KMS-11 (cell line): ENCODE results near the gene ARHGEF37.

Experiments
- H2AFZ ChIP-seq: fragments of 200-600 bp; sonication (generic); 2 replicates; pipeline ENCODE4 v1.6.1; 2016; ENCODE audit warnings: antibody characterized with exemption, mixed run types, low read depth
- H3K27ac ChIP-seq: fragments of 200-600 bp; sonication (generic); 2 replicates; pipeline ENCODE4 v1.6.1; 2016; ENCODE audit warnings: mild to moderate bottlenecking, mixed run types
- H3K27me3 ChIP-seq: fragments of 200-600 bp; sonication (generic); 2 replicates; pipeline ENCODE4 v1.6.1; 2017; ENCODE audit warnings: mild to moderate bottlenecking, low read depth, mixed run types, moderate library complexity; ENCODE audit not compliant: insufficient read depth
- H3K36me3 ChIP-seq: fragments of 200-600 bp; sonication (generic); 2 replicates; pipeline ENCODE4 v1.6.1; 2017; ENCODE audit warnings: mild to moderate bottlenecking, mixed run types; ENCODE audit not compliant: insufficient read depth
- H3K4me1 ChIP-seq: fragments of 200-600 bp; sonication (generic); 2 replicates; pipeline ENCODE4 v1.6.1; 2016; ENCODE audit warnings: mild to moderate bottlenecking, low read depth, mixed run types; ENCODE audit not compliant: poor library complexity, severe bottlenecking
- H3K4me2 ChIP-seq: fragments of 200-600 bp; sonication (generic); 2 replicates; pipeline ENCODE4 v1.7.0; 2016; ENCODE audit warnings: mild to moderate bottlenecking, mixed run types
- H3K4me3 ChIP-seq: fragments of 200-600 bp; sonication (generic); IDR thresholded peaks from 2 replicates; pipeline ENCODE4 v1.6.1; 2017; ENCODE audit warnings: low read depth, low read length, mixed read lengths; ENCODE audit not compliant: insufficient read depth
- H3K79me2 ChIP-seq: fragments of 200-600 bp; sonication (generic); 2 replicates; pipeline ENCODE4 v1.6.1; 2016; ENCODE audit warnings: low read depth, mixed run types; ENCODE audit not compliant: insufficient read depth
- H3K9ac ChIP-seq: fragments of 200-600 bp; sonication (generic); 2 replicates; pipeline ENCODE4 v1.6.1; 2016; ENCODE audit warnings: mild to moderate bottlenecking, mixed run types
- H4K20me1 ChIP-seq: fragments of 200-600 bp; sonication (generic); 2 replicates; pipeline ENCODE4 v1.6.1; 2016; ENCODE audit warnings: mild to moderate bottlenecking, mixed run types; ENCODE audit not compliant: insufficient read depth
- TF ChIP-seq, protein P1 (sequence below): fragments of 200-600 bp; sonication (generic); conservative IDR thresholded peaks from 2 replicates; pipeline ENCODE4 v1.6.1; 2017; ENCODE audit warnings: low read depth, mild to moderate bottlenecking, antibody characterized with exemption, low read length, moderate library complexity, mixed read lengths

Gene ARHGEF37

DNA sequence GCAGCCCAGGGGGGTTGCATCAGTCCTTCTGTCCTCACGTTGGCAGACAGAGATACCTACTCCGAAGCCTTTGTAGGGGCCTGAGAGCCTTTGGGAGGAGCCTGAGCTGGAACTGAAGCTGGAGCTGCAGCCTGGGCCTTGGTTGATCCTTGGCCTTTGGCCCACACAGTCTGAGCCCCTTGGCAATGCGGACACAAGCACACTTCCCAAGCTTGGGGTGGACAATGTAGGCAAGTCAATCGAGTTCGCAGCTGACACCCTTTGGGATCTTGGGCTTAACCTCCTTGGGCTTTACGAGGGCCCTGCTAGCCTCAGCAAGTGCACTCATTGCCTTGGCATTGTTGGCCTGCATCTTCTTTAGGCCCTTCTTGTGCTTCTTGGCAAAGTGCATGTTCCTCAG, 36.0 kb upstream of the ARHGEF37 start:
- Histone ChIP-seq H3K4me3 (no peak overlapping the region), H3K4me1 (peaks cover 11% of the 10 kb centered on the region), H4K20me1 (no peaks in the 10 kb centered on the region), H3K4me2 (no peak overlapping the region), H2AFZ (no peak overlapping the region), H3K27me3 (no peaks in the 10 kb centered on the region), H3K27ac (no peak overlapping the region), H3K9ac (no peak overlapping the region), H3K79me2 (peaks cover 92% of the 10 kb centered on the region), H3K36me3 (no peaks in the 10 kb centered on the region)
- TF ChIP-seq, protein P1, sequence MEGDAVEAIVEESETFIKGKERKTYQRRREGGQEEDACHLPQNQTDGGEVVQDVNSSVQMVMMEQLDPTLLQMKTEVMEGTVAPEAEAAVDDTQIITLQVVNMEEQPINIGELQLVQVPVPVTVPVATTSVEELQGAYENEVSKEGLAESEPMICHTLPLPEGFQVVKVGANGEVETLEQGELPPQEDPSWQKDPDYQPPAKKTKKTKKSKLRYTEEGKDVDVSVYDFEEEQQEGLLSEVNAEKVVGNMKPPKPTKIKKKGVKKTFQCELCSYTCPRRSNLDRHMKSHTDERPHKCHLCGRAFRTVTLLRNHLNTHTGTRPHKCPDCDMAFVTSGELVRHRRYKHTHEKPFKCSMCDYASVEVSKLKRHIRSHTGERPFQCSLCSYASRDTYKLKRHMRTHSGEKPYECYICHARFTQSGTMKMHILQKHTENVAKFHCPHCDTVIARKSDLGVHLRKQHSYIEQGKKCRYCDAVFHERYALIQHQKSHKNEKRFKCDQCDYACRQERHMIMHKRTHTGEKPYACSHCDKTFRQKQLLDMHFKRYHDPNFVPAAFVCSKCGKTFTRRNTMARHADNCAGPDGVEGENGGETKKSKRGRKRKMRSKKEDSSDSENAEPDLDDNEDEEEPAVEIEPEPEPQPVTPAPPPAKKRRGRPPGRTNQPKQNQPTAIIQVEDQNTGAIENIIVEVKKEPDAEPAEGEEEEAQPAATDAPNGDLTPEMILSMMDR, result no peak

DNA sequence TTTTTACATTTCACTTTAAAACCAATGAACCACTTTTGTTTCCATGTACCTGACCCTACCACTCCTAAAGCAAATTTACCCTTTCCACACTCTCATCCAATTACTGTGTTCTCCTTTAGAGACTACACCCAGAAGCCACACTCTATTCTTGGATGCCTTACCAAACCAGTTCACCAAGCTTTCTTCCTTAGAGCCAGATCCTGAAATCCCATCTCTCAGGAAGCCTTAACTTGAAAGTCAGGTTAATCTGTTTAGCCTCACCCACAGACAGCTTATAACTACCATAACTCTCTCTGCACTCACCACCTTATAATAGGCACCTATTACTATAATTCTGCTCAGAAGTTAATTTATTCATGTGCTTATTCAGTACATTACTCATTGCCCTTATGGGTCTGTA, 34.3 kb upstream of the ARHGEF37 start:
- H3K4me1 ChIP-seq, result peaks cover 11% of the 10 kb centered on the region
- H2AFZ ChIP-seq, result no peak overlapping the region
- no peaks in the 10 kb centered on the region for H3K36me3 ChIP-seq
- no peak overlapping the region for H3K27ac ChIP-seq
- TF ChIP-seq, protein P1, result no peak
- no peaks in the 10 kb centered on the region for H4K20me1 ChIP-seq
- no peak overlapping the region for H3K4me2 ChIP-seq
- H3K79me2 ChIP-seq, result peaks cover 84% of the 10 kb centered on the region
- H3K9ac ChIP-seq, result no peak overlapping the region
- no peak overlapping the region for H3K4me3 ChIP-seq
- H3K27me3 ChIP-seq, result no peaks in the 10 kb centered on the region

DNA sequence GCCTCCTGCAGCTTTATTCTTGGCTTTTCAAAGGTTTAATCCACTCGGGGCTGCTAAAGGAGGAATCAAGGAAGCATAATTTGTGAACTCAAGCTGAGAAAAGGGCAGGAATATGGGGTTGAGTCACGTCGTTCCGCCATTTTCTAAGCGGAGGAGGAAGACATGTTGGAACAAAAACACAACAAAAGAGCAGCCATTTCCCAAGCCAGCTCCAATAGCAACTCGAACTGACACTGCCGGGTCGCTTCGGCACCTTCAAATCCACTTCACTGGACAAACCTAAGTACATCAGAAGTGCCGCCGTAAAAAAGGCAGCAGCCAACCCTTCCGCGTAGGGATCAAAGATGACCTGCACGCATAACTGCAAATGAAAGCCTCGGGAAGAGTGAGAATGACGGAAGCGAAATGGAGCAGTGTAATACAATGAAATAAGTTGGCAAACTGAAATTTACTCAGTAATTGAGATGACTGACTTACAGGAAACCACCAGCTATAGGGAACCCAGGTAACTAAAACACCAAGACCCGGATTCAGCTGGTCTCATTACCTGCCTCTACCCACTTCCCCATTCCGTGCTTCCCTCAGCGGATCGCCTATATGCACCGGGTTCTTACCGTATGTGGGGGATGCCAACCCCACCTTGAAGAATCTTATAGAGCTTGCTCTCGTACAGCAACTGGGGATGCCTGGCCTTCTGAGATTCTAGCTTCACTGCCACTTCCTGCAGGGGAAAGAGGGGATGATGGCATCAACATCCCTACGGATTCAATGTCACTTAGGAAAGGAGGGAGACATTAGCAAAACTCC, 31.6 kb upstream of the ARHGEF37 start:
- Histone ChIP-seq H3K4me1 (peaks cover 18% of the 10 kb centered on the region), H3K27me3 (no peaks in the 10 kb centered on the region), H3K4me2 (peak overlapping the region; percentile 62), H3K27ac (peak overlapping the region; percentile 82), H3K9ac (peak overlapping the region; percentile 91), H2AFZ (no peak overlapping the region; the same call in 1 of the 2 replicates), H3K36me3 (no peaks in the 10 kb centered on the region), H4K20me1 (no peaks in the 10 kb centered on the region), H3K4me3 (no peak overlapping the region), H3K79me2 (peaks cover 65% of the 10 kb centered on the region)
- TF ChIP-seq, protein P1, result no peak

DNA sequence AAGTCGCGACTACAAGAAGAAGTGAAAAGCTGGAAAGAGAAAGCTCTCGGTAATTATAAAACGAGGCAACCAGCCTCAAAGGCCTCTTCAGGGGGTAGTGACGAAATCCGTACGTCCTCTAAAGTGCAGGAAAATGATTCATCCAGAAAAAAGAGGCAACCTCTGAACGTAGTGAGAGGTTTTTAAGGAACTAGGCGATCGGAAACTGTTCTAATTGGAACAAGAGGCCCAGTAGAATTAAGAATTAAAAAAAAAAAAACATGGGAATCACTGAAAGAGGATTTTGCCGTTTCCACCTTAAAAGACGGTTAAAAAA, 31.1 kb upstream of the ARHGEF37 start:
- peak overlapping the region; percentile 91 for H3K9ac ChIP-seq
- H3K4me2 ChIP-seq, result peak overlapping the region; percentile 62
- H3K4me3 ChIP-seq, result no peak overlapping the region
- no peaks in the 10 kb centered on the region for H3K27me3 ChIP-seq
- H4K20me1 ChIP-seq, result no peaks in the 10 kb centered on the region
- no peaks in the 10 kb centered on the region for H3K36me3 ChIP-seq
- TF ChIP-seq, protein P1, result no peak
- no peak overlapping the region for H2AFZ ChIP-seq
- peaks cover 59% of the 10 kb centered on the region for H3K79me2 ChIP-seq
- H3K4me1 ChIP-seq, result peaks cover 18% of the 10 kb centered on the region
- peak overlapping the region; percentile 82 for H3K27ac ChIP-seq
